HG03097 (cell line): Measurements from ENCODE around the gene NFE2L3.
"Not testable (repeated sequence)": the region's sequence is repeated elsewhere in the genome, so short reads cannot be mapped to it uniquely, and the experiment has no call there.

Experiments used
- ATAC-seq: cut with Tn5 transposase; IDR thresholded peaks from one replicate; pipeline ENCODE4 v1.9.1; 2021; ENCODE audit not compliant: unreplicated experiment, low FRiP score

The NFE2L3 gene

GRCh38 chr7:26151953-26152781 is at the start of gene NFE2L3:
NFE2L3 (plus strand) TSS chr7:26152198; CDS start chr7:26152499, 301 bp downstream.
- ATAC-seq: peak; percentile 46

GRCh38 chr7:26103596-26103995 is 48.4 kb upstream of the NFE2L3 start:
- ATAC-seq: no peak

GRCh38 chr7:26105236-26105635 is 46.8 kb upstream of the NFE2L3 start:
- no peak for ATAC-seq

- ATAC-seq: no peak
Observed at GRCh38 chr7:26105931-26106330, 46.1 kb upstream of the NFE2L3 start.

GRCh38 chr7:26112203-26112740 is 39.7 kb upstream of the NFE2L3 start:
- no peak for ATAC-seq

GRCh38 chr7:26115650-26116049 is 36.3 kb upstream of the NFE2L3 start:
- ATAC-seq: no peak

- no peak for ATAC-seq
Observed at GRCh38 chr7:26117142-26117807, 34.7 kb upstream of the NFE2L3 start.

GRCh38 chr7:26117970-26118369 is 34.0 kb upstream of the NFE2L3 start:
- ATAC-seq: no peak

- no peak for ATAC-seq
Observed at GRCh38 chr7:26122745-26123144, 29.3 kb upstream of the NFE2L3 start.

- ATAC-seq: not testable (repeated sequence)
Observed at GRCh38 chr7:26124775-26125174, 27.2 kb upstream of the NFE2L3 start.

GRCh38 chr7:26127411-26127810 is 24.6 kb upstream of the NFE2L3 start:
- no peak for ATAC-seq

GRCh38 chr7:26131056-26131589 is 20.9 kb upstream of the NFE2L3 start:
- no peak for ATAC-seq

GRCh38 chr7:26135076-26135475 is 16.9 kb upstream of the NFE2L3 start:
- no peak for ATAC-seq

- no peak for ATAC-seq
Observed at GRCh38 chr7:26135551-26135950, 16.4 kb upstream of the NFE2L3 start.

- no peak for ATAC-seq
Observed at GRCh38 chr7:26136831-26137230, 15.2 kb upstream of the NFE2L3 start.

GRCh38 chr7:26140380-26140779 is 11.6 kb upstream of the NFE2L3 start:
- ATAC-seq: no peak

- ATAC-seq: no peak
Observed at GRCh38 chr7:26141077-26141476, 10.9 kb upstream of the NFE2L3 start.

GRCh38 chr7:26143298-26144048 is 8.5 kb upstream of the NFE2L3 start:
- no peak for ATAC-seq

GRCh38 chr7:26144184-26145080 is 7.6 kb upstream of the NFE2L3 start:
- ATAC-seq: no peak

- no peak for ATAC-seq
Observed at GRCh38 chr7:26145238-26145637, 6.8 kb upstream of the NFE2L3 start.
